Prostate gland (tissue), 2 donors: Measurements from ENCODE around the gene GATD1. TPM values are rescaled to one million over a fixed set of nuclear protein-coding genes. Genes with fewer than 3 reads are reported as not detected.

Experiments used
- DNase-seq: peaks from one replicate; pipeline ENCODE4 v3.0.0-alpha.2; 2019; ENCODE audit warnings: low spot score
- H3K27ac ChIP-seq, 2 donors: fragments of 200-600 bp; sonication (generic); 2 replicates each; pipeline ENCODE4 v1.5.1; 2017 to 2019
- H3K27me3 ChIP-seq: fragments of 200-600 bp; sonication (generic); replicated peaks from 2 replicates; pipeline ENCODE4 v1.5.1; 2019; ENCODE audit not compliant: insufficient read depth
- H3K36me3 ChIP-seq, 2 donors: fragments of 200-600 bp; sonication (generic); 1 replicate in 1 of 2; 2 replicates in 1 of 2; pipeline versions ENCODE4 v1.5.1 to v1.8.1; 2017 to 2019
- H3K4me1 ChIP-seq: fragments of 200-600 bp; sonication (generic); replicated peaks from 2 replicates; pipeline ENCODE4 v1.5.1; 2019
- H3K4me3 ChIP-seq, 2 donors: fragments of 200-600 bp; sonication (generic); 2 replicates each; pipeline ENCODE4 v1.5.1; 2017 to 2019
- H3K9me3 ChIP-seq: fragments of 200-600 bp; sonication (generic); 2 replicates; pipeline ENCODE4 v1.5.1; 2017
- CTCF ChIP-seq, 4 experiments: fragments of 200-600 bp in 2 of 4; fragments of 450-650 bp in 2 of 4; sonication (generic) in 2 of 4; IDR thresholded peaks; 1 replicate in 3 of 4; 2 replicates in 1 of 4; pipeline ENCODE4 v1.5.1; 2016 to 2019; ENCODE audit warnings: antibody characterized with exemption in 4 of 4, mild to moderate bottlenecking in 2 of 4, moderate library complexity in 2 of 4
- POLR2A ChIP-seq: fragments of 450-650 bp; IDR thresholded peaks from one replicate; pipeline ENCODE4 v1.6.1; 2016; ENCODE audit warnings: antibody characterized with exemption, mild to moderate bottlenecking
- POLR2AphosphoS5 ChIP-seq: sonication (generic); formaldehyde crosslinking; IDR thresholded peaks from one replicate; pipeline ENCODE4 v1.6.1; 2017; ENCODE audit warnings: antibody characterized with exemption
- WGBS: methylation state at CpG from one replicate; pipeline ENCODE4 v1.1.5; 2018; 5-methylcytosine and 5-hydroxymethylcytosine counted together
- intact Hi-C: fragments of 100-400 bp; cut with DNase I; formaldehyde crosslinking; loops from one replicate; pipeline ENCODE4 v1.14.2; 2022
- small RNA-seq, 2 donors: library from RNA; depleted of rRNA; stranded (forward); fragments of <200 nt; gene quantifications; one replicate each; pipeline ENCODE3, GENCODE V24; 2016
- total RNA-seq, 2 donors: library from RNA; depleted of rRNA; stranded (reverse); fragments of >200 nt; gene quantifications; one replicate each; pipeline ENCODE4 v1.1.0, GENCODE V29; 2016

GATD1 gene
- total RNA-seq, 2 donors from 2014 or later: 29.9 to 72.3 TPM

GRCh38 chr11:719214-720016 lies 57.9 kb downstream of the GATD1 start:
- WGBS: 76% methylated on average over 34 of the region's 34 CpGs
- H3K9me3 ChIP-seq: no peaks in the 10 kb centered on the region
- H3K36me3 ChIP-seq: no peaks in the 10 kb centered on the region
- H3K4me3 ChIP-seq: no peak overlapping the region
- no peak overlapping the region for H3K27ac ChIP-seq
- intact Hi-C loops: no loop called here
- H3K4me1 ChIP-seq: no peaks in the 10 kb centered on the region
- DNase-seq: no peak
- no peaks in the 10 kb centered on the region for H3K27me3 ChIP-seq
- TF ChIP-seq POLR2AphosphoS5 (no peak), POLR2A (no peak), CTCF (IDR thresholded peaks at IDR 0.05) (no peak)

Small RNA genes lying within 50 kb of the gene (small RNA-seq; reads per million reads assigned to genes)
- 0 reads per million in 2 donors for gene SNORA52

Other genes with a start within 250 kb of the GATD1 start
- gene HRAS, start 241.9 kb downstream of the GATD1 start, total RNA-seq: 10 to 100 TPM; 47.0 to 62.8 TPM
- gene LRRC56, start 240.0 kb downstream of the GATD1 start, total RNA-seq: 1 to 10 TPM; 1.9 to 9.1 TPM
- 10 to 100 TPM in 1 of 2 donors, 1 to 10 TPM in 1; 8.7 to 19.2 TPM for gene LMNTD2, start 216.7 kb downstream of the GATD1 start, total RNA-seq
- 100 to 1,000 TPM in 1 of 2 donors, 10 to 100 TPM in 1; 49.4 to 107 TPM for gene RASSF7, start 216.5 kb downstream of the GATD1 start, total RNA-seq
- 10 to 100 TPM; 20.8 to 55.2 TPM for gene PHRF1, start 201.0 kb downstream of the GATD1 start, total RNA-seq
- 10 to 100 TPM; 34.7 to 39.8 TPM for gene IRF7, start 161.5 kb downstream of the GATD1 start, total RNA-seq
- gene CDHR5, start 152.5 kb downstream of the GATD1 start, total RNA-seq: under 1 TPM in 1 of 2 donors, not detected in 1; 0.34 TPM
- not detected for gene SCT, start 150.3 kb downstream of the GATD1 start, total RNA-seq
- under 1 TPM; 0.68 TPM for gene DRD4, start 140.2 kb downstream of the GATD1 start, total RNA-seq
- gene DEAF1, start 82.3 kb downstream of the GATD1 start, total RNA-seq: 100 to 1,000 TPM in 1 of 2 donors, 10 to 100 TPM in 1; 53.5 to 102 TPM
- gene TMEM80, start 81.7 kb downstream of the GATD1 start, total RNA-seq: 10 to 100 TPM; 66.0 to 70.9 TPM
- 100 to 1,000 TPM in 1 of 2 donors, 10 to 100 TPM in 1; 92.1 to 114 TPM for gene EPS8L2, start 71.3 kb downstream of the GATD1 start, total RNA-seq
- gene TALDO1, start 30.0 kb downstream of the GATD1 start, total RNA-seq: 100 to 1,000 TPM; 124 to 285 TPM
- gene CEND1, start 12.6 kb upstream of the GATD1 start, total RNA-seq: 1 to 10 TPM in 1 of 2 donors, under 1 TPM in 1; 0.18 to 1.6 TPM
- gene SLC25A22, start 20.8 kb upstream of the GATD1 start, total RNA-seq: 10 to 100 TPM; 21.2 to 43.2 TPM
- 10 to 100 TPM; 15.3 to 60.5 TPM for gene PIDD1, start 27.7 kb upstream of the GATD1 start, total RNA-seq
- gene RPLP2, start 32.5 kb upstream of the GATD1 start, total RNA-seq: 100 to 1,000 TPM; 431 to 906 TPM
- 100 to 1,000 TPM in 1 of 2 donors, 10 to 100 TPM in 1; 61.8 to 115 TPM for gene PNPLA2, start 41.4 kb upstream of the GATD1 start, total RNA-seq
- gene CRACR2B, start 50.4 kb upstream of the GATD1 start, total RNA-seq: 10 to 100 TPM; 23.2 to 83.0 TPM
- gene CD151, start 55.5 kb upstream of the GATD1 start, total RNA-seq: 100 to 1,000 TPM; 313 to 362 TPM
- 10 to 100 TPM; 64.5 to 91.1 TPM for gene POLR2L, start 65.0 kb upstream of the GATD1 start, total RNA-seq
- gene TSPAN4, start 65.4 kb upstream of the GATD1 start, total RNA-seq: 10 to 100 TPM; 48.8 to 94.9 TPM
- gene CHID1, start 133.3 kb upstream of the GATD1 start, total RNA-seq: 100 to 1,000 TPM; 107 to 145 TPM
- 10 to 100 TPM; 35.1 to 70.2 TPM for gene AP2A2, start 148.4 kb upstream of the GATD1 start, total RNA-seq